ENCODE measurements around the gene GLI3.

GLI3 gene

DNA sequence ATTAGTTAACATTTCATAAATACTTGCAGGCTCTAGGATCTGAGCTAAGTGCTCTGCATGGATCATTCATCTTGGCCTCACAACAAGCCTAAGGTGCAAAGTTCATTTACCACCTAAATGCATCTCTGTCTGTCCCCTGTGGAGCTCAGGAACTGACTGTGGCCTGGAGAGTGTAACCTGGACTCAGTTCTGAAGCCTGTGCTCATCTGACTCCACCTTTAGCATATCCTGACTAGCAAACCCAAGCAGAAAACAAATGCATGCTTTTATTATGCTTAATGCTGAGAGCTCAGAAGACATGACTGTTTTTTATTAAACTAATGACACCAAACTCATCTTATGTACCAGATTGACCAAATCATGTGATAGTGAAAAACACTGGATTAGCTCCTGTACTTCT, 288.5 kb downstream of the GLI3 start:
- no peak overlapping the region for H3K4me3 ChIP-seq (ENCODE audit: low read length)
- DNase-seq (ENCODE audit: low read depth): no peak
- TF ChIP-seq, protein P1, sequence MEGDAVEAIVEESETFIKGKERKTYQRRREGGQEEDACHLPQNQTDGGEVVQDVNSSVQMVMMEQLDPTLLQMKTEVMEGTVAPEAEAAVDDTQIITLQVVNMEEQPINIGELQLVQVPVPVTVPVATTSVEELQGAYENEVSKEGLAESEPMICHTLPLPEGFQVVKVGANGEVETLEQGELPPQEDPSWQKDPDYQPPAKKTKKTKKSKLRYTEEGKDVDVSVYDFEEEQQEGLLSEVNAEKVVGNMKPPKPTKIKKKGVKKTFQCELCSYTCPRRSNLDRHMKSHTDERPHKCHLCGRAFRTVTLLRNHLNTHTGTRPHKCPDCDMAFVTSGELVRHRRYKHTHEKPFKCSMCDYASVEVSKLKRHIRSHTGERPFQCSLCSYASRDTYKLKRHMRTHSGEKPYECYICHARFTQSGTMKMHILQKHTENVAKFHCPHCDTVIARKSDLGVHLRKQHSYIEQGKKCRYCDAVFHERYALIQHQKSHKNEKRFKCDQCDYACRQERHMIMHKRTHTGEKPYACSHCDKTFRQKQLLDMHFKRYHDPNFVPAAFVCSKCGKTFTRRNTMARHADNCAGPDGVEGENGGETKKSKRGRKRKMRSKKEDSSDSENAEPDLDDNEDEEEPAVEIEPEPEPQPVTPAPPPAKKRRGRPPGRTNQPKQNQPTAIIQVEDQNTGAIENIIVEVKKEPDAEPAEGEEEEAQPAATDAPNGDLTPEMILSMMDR (IDR thresholded peaks at IDR 0.05; ENCODE audit: insufficient read depth, low read depth, low read length, missing control alignments): no peak

DNA sequence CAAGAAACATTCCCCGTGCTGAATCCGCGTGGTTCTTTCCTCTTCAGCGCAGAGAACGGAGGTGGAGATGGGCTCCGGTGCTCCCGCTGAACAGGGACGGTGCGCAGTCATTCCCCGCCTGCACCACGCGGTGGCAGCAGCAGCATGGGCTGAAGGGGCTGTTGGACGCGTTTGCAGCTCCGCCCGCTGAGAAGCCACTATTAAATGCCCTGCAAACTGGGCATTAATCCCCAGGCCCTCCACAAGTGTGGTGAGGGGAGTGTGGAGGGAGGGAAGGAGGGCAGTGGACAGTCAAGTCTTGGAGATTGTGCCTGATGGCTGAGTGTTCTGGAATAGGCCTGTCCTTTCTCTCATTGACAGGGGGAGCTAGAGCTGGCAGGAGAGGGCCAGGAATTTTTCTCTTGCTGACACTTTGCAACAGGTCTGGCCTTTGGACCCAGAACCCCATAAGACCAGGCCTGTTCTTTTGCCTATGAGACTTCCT, 293.9 kb downstream of the GLI3 start:
- peak; percentile 76 for DNase-seq (ENCODE audit: low read depth)
- no peak overlapping the region for H3K4me3 ChIP-seq (ENCODE audit: low read length)
- TF ChIP-seq, protein P1 (IDR thresholded peaks at IDR 0.05; ENCODE audit: insufficient read depth, low read depth, low read length, missing control alignments): peak; percentile 97

DNA sequence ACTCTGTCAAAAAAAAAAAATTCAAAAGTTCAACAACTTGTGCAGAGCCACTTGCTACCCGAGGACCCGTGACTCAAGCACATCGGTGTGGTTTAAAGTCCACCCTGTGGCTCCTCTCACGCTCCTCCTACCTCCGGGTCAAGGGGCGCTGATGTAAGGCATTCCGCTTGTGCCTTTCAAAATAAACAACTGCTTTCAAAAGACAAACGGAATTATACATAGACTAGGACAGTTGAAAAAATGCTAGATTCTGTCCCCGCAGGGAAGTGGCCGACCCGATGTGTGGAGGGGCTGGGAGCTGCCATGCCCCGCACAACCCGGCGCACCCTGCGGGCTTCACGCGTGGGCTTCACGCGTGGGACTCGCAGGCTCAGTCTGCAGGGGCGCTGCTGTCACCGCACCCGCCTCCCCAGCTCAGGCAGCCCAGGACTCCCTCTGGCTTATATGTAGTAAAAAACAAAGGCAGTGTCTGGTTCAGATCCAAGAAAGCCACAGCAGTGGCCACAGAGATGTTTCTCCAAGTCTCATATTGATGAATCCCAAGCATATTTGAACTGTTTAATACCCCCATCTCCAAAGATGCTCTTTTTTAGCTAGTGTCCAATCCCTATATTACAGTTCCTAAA, 294.4 kb downstream of the GLI3 start:
- TF ChIP-seq, protein P1 (IDR thresholded peaks at IDR 0.05; ENCODE audit: insufficient read depth, low read depth, low read length, missing control alignments): no peak
- no peak overlapping the region for H3K4me3 ChIP-seq (ENCODE audit: low read length)
- no peak for DNase-seq (ENCODE audit: low read depth)

DNA sequence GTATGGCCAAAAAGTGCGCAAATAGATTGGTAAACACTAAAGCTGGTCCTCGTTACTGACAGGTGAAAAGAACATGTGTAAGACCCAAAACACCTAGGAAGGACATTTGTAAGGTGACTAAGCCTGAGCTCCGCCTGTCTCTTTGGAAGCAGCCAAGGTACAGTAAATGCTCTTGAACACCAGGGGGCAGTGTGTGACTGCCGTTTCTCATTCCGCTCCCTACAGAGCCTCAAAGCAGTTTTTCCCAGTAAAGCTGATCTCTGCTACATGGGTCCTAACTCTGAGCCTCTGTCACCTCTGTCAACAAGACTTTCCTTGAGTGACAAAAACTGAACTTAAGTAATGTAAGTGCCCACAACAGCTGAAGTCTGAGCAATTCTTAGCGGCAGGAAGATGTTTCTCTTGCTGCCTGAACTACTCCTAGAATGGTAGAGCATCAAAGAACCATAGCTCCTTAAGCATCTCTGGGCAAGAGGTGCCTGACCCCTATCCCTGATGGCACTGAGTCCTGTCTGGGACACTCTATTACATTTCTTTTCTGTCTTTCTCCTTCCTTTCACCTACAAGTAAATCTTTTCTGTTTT, 296.2 kb downstream of the GLI3 start:
- TF ChIP-seq, protein P1 (IDR thresholded peaks at IDR 0.05; ENCODE audit: insufficient read depth, low read depth, low read length, missing control alignments): peak; percentile 97
- H3K4me3 ChIP-seq (ENCODE audit: low read length): no peak overlapping the region
- peak; percentile 85 for DNase-seq (ENCODE audit: low read depth)

DNA sequence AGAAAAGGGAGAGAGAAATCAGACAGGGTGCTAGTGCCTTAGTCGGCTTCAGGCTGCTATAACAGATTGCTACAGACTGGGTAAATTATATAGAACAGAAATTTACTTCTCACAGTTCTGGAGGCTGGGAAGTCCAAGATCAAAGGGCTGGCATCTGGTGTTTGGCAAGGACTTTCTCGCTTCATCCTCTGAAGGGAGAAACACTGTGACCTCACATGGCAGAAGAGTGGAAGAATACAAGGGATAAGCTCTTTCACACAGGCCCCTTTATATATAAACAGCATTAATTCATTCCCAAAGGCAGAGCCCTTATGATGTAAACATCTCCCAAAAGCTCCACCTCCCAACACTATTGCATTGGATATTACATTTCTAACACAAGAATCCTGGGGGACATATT, 298.6 kb downstream of the GLI3 start:
- TF ChIP-seq, protein P1 (IDR thresholded peaks at IDR 0.05; ENCODE audit: insufficient read depth, low read depth, low read length, missing control alignments): no peak
- H3K4me3 ChIP-seq (ENCODE audit: low read length): no peak overlapping the region
- no peak for DNase-seq (ENCODE audit: low read depth)

DNA sequence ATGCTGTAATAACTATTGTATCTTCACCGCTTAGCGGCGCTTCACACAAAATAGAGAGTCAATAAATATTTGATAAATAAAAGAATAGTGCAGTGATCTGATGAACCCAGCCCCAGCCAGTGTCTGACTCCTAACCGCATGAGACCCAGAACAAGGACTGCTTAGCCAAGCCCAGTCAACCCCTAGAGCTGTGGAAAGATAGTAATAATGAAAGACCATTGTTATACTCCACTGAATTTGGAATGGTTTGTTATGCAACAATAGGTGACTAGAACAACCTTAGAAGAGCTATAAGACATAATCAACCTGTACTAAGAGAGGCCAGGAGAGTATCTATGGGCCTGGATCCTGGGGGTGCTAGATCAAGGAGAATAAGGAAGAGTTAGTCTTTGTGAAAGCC, 303.6 kb downstream of the GLI3 start:
- DNase-seq (ENCODE audit: low read depth): no peak
- H3K4me3 ChIP-seq (ENCODE audit: low read length): no peak overlapping the region
- TF ChIP-seq, protein P1 (IDR thresholded peaks at IDR 0.05; ENCODE audit: insufficient read depth, low read depth, low read length, missing control alignments): no peak

DNA sequence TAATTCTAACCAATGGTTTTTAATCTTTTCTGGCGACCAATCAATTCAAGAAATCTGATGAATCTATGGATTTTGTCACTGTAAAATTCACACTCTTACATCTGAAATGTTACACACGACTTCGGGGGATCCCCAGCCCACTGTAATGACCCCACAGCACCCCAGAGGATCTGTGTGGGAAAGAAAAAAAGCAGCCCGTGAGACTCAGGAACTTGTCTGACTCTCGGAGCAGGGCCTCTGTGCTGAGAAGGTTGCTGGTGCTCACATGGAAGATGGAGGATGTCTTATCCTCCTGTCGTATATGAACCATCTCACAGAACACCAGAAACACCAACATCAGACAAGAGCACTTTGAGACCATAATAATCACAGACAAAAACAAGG, 305.8 kb downstream of the GLI3 start:
- H3K4me3 ChIP-seq (ENCODE audit: low read length): no peak overlapping the region
- DNase-seq (ENCODE audit: low read depth): no peak
- TF ChIP-seq, protein P1 (IDR thresholded peaks at IDR 0.05; ENCODE audit: insufficient read depth, low read depth, low read length, missing control alignments): no peak
